Panc1 (cell line): ENCODE data around the gene ZBP1. TPM values are rescaled to one million over a fixed set of nuclear protein-coding genes. Genes with fewer than 3 reads are reported as not detected.

Experiments used
- ATAC-seq: fragments of 200-7000 bp; cut with Tn5 transposase; 2 replicates; pipeline ENCODE4 v1.9.1; 2020; ENCODE audit warnings: mild to moderate bottlenecking, moderate library complexity
- BruUV-seq: library from RNA; stranded (reverse); fragments of 400-500 nt; replicated peaks from 2 replicates; lab custom pipeline; 2021; lab: Mats Ljungman, UMichigan
- CTCF ChIA-PET: fragments of 300-600 bp; sonication (Branson Sonifier 250); formaldehyde crosslinking; loops from one replicate; lab custom pipeline; 2022; ENCODE audit warnings: antibody characterized with exemption; lab: Charles Lee
- POLR2A ChIA-PET: fragments of 300-600 bp; sonication (Branson Sonifier 250); formaldehyde crosslinking; loops from one replicate; lab custom pipeline; 2022; ENCODE audit warnings: antibody characterized with exemption; lab: Charles Lee
- DNase-seq: peaks from one replicate; pipeline ENCODE4 v3.0.0-alpha.2; 2010; ENCODE audit warnings: low read depth, low spot score
- H3K27ac ChIP-seq: 2 replicates; pipeline ENCODE4 v1.5.1; 2011; ENCODE audit warnings: mild to moderate bottlenecking, low read length, inconsistent platforms
- H3K27me3 ChIP-seq: fragments of 200-500 bp; sonication (Bioruptor generic); 2 replicates; pipeline ENCODE4 v1.6.0; 2014; ENCODE audit warnings: low read length, inconsistent platforms; ENCODE audit not compliant: control insufficient read depth, insufficient read depth
- H3K36me3 ChIP-seq: fragments of 200-500 bp; sonication (Bioruptor generic); 2 replicates; pipeline ENCODE4 v1.5.1; 2014; ENCODE audit warnings: inconsistent platforms, mild to moderate bottlenecking, low read length, moderate library complexity; ENCODE audit not compliant: control insufficient read depth, insufficient read depth
- H3K4me1 ChIP-seq: 2 replicates; pipeline ENCODE4 v1.5.1; 2011; ENCODE audit warnings: inconsistent platforms, mild to moderate bottlenecking, low read length, moderate library complexity; ENCODE audit not compliant: control insufficient read depth, insufficient read depth
- H3K4me3 ChIP-seq, 2 experiments: 2 replicates each; pipeline ENCODE4 v1.5.1; 2011 to 2012; ENCODE audit warnings: low read depth in 2 of 2, low read length in 2 of 2, mild to moderate bottlenecking in 2 of 2, inconsistent platforms in 1 of 2, moderate library complexity in 1 of 2
- H3K9me3 ChIP-seq: fragments of 200-500 bp; sonication (Bioruptor generic); 2 replicates; pipeline ENCODE4 v1.5.1; 2014; ENCODE audit warnings: low read depth, mild to moderate bottlenecking, inconsistent platforms, low read length, moderate library complexity; ENCODE audit not compliant: control insufficient read depth, insufficient read depth
- CTCF ChIP-seq: fragments of 450-650 bp; IDR thresholded peaks from 2 replicates; pipeline ENCODE4 v1.5.1; 2017; ENCODE audit warnings: mild to moderate bottlenecking
- POLR2AphosphoS5 ChIP-seq: IDR thresholded peaks from 2 replicates; pipeline ENCODE4 v1.6.1; 2012; ENCODE audit warnings: mild to moderate bottlenecking, low read depth, low read length, moderate library complexity
- REST ChIP-seq, 2 experiments: IDR thresholded peaks; 2 replicates each; pipeline ENCODE4 v1.6.1; 2011 to 2012; ENCODE audit warnings: low read depth in 2 of 2, control low read depth in 1 of 2, low read length in 1 of 2, mild to moderate bottlenecking in 1 of 2, moderate library complexity in 1 of 2; ENCODE audit not compliant: insufficient read depth in 1 of 2
- SIN3A ChIP-seq: IDR thresholded peaks from 2 replicates; pipeline ENCODE4 v1.6.1; 2012; ENCODE audit warnings: low read depth, mild to moderate bottlenecking, low read length, moderate library complexity, borderline replicate concordance; ENCODE audit not compliant: insufficient read depth
- TCF7L2 ChIP-seq: IDR thresholded peaks from 2 replicates; pipeline ENCODE4 v1.6.1; 2011; ENCODE audit warnings: mild to moderate bottlenecking, low read depth, low read length, inconsistent platforms
- in situ Hi-C: cut with HindIII; loops from 2 replicates; pipeline ENCODE4 v1.10.0; 2016; ENCODE audit warnings: low sequenced_read_pairs, low pct_unique_long_range_greater_than_20kb
- intact Hi-C: fragments of 100-400 bp; cut with micrococcal nuclease; formaldehyde crosslinking; loops from one replicate; pipeline ENCODE4 v1.10.0; 2022; ENCODE audit not compliant: unreplicated experiment
- total RNA-seq: library from RNA; stranded (reverse); gene quantifications from one replicate; pipeline ENCODE4 v1.2.1, GENCODE V29; 2021; ENCODE audit not compliant: unreplicated experiment

Gene ZBP1
- total RNA-seq, 1 experiment from 2014 or later: not detected

- no peak for TF ChIP-seq POLR2AphosphoS5
- no peak for TF ChIP-seq TCF7L2
- TF ChIP-seq SIN3A: no peak
- TF ChIP-seq REST (IDR thresholded peaks at IDR 0.05; ENCODE audit: insufficient read depth in 1 of 2, low read depth in 2 of 2, low read length in 1 of 2): no peak
- TF ChIP-seq CTCF: no peak
- no peak overlapping the region for H3K27ac ChIP-seq
- intact Hi-C loops (no loop called here), in situ Hi-C loops (no loop called here)
- peaks cover 17% of the 10 kb centered on the region for H3K27me3 ChIP-seq
- H3K36me3 ChIP-seq: no peaks in the 10 kb centered on the region
- CTCF ChIA-PET: no interaction called here
- ATAC-seq (no peak), DNase-seq (no peak)
- H3K9me3 ChIP-seq: no peaks in the 10 kb centered on the region
- no peaks in the 10 kb centered on the region for H3K4me1 ChIP-seq
- no peak overlapping the region for H3K4me3 ChIP-seq
- POLR2A ChIA-PET: no interaction called here
- no TSS peak for BruUV-seq
Measured at GRCh38 chr20:57559289-57559634, 61.0 kb downstream of the ZBP1 start.

DNA sequence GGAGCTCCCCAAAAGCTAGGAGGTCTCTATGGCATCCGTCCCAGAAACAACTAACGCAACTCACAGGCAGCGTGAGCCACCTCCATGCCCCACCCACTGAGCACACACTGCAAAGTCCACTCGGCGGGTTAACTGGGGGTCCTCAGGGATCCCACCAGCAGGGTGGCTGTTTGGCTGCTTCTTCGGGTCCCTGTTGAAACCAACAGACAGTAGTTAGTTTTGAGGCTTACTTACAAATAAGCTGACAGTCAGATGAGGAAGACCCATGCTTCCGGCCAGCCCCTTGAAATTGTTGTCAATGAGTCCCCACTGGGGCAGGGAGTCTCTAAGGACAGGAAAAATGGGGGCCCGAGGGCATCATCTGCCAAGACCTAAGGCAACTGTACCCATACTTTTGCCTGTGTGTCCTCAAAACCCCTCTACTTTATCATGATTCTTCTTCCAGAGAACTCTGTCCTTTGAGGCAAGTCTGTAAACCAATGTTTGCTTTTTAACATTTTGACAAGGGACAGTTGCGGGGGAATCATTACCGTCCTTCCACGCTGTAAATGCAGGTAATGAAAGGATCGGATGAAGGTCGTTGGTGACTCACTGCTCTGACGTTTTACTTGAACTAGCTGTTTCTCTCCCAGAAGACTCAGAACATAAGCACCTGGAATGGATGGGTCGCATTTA, 61.5 kb downstream of the ZBP1 start:
- Histone ChIP-seq H3K4me3 (no peak overlapping the region), H3K27ac (no peak overlapping the region), H3K4me1 (no peaks in the 10 kb centered on the region), H3K27me3 (peaks cover 17% of the 10 kb centered on the region), H3K9me3 (no peaks in the 10 kb centered on the region), H3K36me3 (no peaks in the 10 kb centered on the region)
- ChIA-PET CTCF (no interaction called here), POLR2A (no interaction called here)
- DNase-seq: no peak
- no peak for ATAC-seq
- BruUV-seq: no TSS peak
- in situ Hi-C loops (no loop called here), intact Hi-C loops (no loop called here)
- TF ChIP-seq SIN3A (no peak), POLR2AphosphoS5 (no peak), REST (IDR thresholded peaks at IDR 0.05; ENCODE audit: insufficient read depth in 1 of 2, low read depth in 2 of 2, low read length in 1 of 2) (no peak), TCF7L2 (no peak), CTCF (no peak)
